ENCODE data around the gene ARHGEF39.

Gene ARHGEF39
- total RNA-seq: 1.6 to 1.9 reads per million in 2 donors

DNA sequence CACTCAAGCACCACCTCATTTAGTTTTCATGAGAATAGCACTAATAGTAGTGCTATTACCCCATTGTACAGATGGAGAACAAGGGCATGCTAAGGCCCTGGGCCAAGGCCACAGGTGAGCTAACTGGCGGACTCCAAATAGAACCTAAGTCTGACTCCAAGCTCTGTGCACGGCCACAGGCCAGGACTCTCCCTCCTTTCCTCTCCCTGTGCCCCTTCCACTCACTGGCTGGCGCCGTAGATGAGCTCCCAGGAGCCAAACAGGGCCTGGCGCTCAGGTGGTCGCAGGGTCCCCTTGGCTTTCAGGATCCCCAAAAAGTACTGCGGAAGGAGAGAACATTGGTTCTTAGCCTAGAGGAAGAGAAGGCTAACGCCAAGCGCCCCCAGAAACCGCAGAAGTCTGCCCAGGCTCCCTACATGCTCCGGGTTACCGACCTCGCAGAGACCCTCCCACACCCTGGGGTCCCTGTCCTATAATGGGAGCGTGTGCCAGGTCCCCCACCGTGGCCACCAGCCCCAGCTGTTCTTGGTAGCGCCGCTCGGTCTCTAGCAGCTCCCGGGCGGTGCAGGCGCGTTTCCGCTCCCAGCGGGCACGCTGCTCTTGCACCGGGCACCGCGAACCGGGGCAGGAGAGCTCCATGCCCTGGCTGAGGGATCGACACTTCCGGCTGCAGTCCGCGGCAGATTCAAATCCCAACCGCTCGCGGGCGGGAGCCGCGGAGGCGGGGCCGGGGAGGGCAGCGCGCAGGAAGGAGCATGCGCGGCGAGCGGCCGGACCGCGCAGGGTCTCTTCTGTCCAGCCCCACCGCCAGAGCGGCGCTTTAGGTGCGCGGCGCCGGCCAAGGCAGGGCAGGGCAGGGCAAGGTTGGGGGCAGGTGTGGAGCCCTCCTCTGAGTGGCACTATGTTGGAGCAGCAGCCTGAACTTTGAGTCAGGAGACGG lies at the start of gene ARHGEF39:
Gene ARHGEF39, minus strand, starts transcription at position 665 of the 940 bp plus-strand sequence. Its CDS starts 26 bp downstream, at position 639.
- peak; percentile 45 to 83 (median 57) for DNase-seq

DNA sequence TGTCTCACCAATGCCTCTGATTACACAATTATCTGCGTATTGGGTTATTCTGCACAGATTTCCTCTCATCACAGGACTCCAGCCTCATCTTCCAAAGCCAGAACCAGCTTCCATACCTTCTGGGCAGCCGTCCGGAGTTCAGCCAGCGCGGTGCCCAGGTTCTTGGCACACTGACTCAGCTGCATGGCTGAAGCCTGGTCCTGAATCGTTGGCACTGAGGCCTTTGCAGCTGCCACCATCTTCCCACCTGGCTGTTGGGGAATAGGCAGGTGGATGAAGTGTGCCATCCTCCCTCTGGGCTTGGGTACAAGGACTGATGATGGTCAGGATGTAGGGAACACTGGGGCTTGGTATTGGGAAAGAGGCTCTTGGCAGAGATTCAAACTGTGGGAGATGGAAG lies 49.1 kb upstream of the ARHGEF39 start:
- no peak for DNase-seq

- no peak for DNase-seq
Measured at GRCh38 chr9:35713578-35713977, 48.6 kb upstream of the ARHGEF39 start.

- no peak for DNase-seq
Measured at GRCh38 chr9:35712762-35713400, 47.9 kb upstream of the ARHGEF39 start.

GRCh38 chr9:35711501-35712428 lies 46.8 kb upstream of the ARHGEF39 start:
- no peak for DNase-seq

DNA sequence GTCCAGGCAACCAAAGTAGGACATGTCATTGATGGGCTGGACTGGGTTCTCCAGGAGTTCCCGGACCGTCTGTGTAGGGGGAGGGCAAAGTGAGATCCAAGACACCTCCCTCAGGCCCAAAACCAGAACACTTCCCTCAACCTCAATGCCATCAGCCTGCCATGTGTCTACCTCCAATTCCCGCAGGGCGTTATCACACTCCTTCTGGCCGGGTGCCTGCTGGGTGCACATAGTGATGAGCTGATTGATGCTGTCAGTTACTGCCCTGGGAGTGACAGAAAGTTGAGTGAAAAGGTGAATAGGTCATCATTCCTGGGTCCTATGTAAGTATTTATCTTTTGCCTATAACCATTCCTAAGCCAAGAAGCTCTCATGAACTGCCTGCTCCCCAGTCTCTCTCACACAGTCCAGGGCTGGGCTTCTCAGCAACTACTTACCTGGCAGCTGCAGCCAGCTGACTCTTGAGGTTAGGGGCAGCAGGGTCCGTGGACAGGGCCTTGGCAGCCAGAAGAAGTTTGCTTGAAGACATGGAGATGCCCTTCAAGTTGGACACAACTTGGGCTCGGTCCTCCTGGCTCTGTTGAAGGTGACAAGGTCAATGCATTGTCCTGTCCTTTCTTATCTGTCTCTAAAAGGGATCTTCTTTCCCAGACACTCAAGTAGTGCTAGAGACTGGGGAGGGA lies 46.0 kb upstream of the ARHGEF39 start:
- DNase-seq: no peak

- no peak for DNase-seq
Measured at GRCh38 chr9:35708146-35708545, 43.2 kb upstream of the ARHGEF39 start.

GRCh38 chr9:35706951-35707350 lies 42.0 kb upstream of the ARHGEF39 start:
- DNase-seq: no peak

- no peak for DNase-seq
Measured at GRCh38 chr9:35705836-35706430, 40.9 kb upstream of the ARHGEF39 start.

- no peak for DNase-seq
Measured at GRCh38 chr9:35705372-35705771, 40.4 kb upstream of the ARHGEF39 start.

DNA sequence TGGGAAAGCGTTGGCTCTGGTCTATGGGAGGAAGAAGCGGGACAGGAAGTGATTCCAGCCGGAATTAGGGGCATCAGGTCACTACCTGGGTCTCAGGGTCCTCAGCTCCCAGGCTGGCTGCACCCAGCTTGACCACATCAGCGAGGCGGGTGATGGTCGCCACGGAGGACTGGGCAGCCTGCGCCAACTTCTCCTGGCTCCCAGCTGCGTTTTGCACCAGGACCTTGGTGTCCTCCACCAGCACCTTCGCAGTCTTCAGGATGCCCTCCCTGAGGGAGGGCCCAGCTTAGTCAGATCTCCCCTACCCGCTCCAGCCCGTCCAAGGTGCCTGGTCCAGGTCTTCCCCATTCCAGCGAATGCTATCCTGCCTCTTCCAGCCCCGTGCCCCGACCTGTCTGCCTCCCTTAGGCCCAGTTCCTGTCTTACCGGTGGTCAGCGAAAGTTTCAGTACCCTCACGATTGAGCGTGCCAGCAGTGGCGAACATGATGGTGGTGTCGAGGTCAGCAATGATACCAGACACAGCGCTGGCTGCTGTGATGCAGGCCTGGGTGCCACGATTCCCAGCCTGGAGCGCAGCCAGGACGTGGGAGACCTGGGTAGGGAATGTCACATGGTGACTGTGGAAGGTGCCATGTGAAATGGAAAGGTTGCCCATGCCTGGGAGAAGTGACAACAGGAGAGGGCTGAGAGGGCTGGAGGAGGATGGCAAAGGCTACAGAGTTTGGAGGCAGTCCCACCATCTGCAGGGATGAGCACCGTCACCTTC lies 39.1 kb upstream of the ARHGEF39 start:
- DNase-seq: no peak

GRCh38 chr9:35702696-35703095 lies 37.7 kb upstream of the ARHGEF39 start:
- DNase-seq: no peak

GRCh38 chr9:35700942-35701341 lies 35.9 kb upstream of the ARHGEF39 start:
- no peak for DNase-seq

DNA sequence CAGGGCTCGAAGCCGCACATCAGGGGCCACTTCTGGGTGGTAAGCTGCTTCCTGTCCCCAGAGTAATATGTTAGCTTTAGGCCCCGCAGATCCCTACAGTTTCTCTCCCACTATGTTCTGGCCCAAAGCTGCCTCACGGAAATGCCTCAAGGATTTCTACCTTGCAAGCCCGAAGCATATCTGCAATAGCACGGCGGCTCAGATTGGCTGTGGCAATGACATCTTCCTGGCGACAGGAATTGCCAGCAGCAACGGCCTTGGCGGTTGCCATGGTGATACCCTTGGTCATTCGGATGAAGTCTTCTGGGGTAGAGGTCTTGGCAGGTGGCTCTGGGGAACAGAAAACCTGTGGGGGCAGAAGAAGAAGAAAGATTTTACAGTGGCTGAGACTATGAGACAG lies 35.0 kb upstream of the ARHGEF39 start:
- no peak for DNase-seq

DNA sequence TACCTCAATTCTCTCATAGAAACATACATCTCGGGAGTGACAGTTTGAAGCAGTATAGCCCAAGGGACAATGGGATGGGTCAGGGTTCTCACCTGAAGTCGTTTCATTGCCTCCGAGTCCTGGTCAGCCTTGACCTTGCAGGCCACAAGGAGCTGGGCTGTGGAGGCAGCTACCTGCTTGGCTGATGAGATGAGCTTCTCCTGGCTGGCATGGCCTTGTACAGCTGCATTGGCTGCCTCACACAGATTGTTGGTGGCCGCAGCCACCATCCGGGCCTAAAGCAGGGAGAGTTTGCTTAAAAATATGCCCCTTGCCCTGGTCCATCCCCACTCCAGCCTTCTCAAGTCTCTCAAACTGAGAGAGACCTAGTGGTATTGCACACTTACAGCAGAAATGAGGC lies 33.2 kb upstream of the ARHGEF39 start:
- DNase-seq: no peak

GRCh38 chr9:35697486-35697885 lies 32.5 kb upstream of the ARHGEF39 start:
- no peak for DNase-seq

GRCh38 chr9:35696520-35697215 lies 31.7 kb upstream of the ARHGEF39 start:
- peak in 4 of 5 experiments; percentile 30 to 47 (median 44) for DNase-seq

DNA sequence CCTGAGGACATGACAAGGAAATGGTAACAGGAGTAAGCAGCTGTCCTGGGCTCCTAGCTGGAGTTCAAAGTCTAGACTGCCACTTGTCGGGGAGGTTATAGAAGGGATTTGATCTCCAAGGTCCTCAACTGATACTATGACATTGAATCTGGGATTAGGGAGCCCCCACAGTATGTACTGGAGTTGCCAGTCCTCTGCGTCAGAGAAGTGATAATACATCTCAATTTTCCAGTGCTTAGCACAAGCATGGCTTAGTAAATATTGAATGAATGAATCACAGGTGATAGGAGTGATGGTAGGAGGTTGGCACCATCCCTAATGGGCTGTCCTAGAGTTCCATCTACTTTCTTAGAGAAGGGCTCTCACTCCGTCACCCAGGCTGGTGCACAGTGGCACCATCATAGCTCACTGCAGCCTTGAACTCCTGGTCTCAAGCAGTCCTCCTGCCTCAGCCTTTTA lies 31.0 kb upstream of the ARHGEF39 start:
- no peak for DNase-seq

DNA sequence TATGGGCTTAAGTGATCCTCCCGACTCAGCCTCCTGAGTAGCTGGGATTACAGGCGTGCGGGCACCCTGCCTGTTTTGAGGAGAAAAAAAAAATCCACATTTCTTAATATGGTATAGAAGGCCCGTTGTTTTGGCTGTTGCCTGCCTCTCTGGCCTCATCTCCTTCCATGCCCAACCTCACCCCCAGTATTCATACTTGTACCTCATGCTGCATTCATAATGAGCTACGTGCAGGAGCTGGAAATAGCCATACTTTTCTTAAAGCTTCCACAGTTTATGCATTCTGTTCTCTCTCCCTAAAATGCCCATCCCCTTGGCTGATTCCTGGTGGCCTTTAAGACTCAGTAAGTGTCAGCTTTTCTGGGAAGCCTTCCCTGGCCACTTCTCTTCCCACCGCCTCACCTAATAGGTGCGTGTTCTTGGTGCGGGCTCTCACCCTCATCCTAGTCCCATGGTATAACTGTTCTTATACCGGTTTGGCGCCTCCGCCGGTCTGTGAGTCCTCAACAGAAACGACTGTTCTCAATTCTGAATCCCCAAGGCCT lies 26.8 kb upstream of the ARHGEF39 start:
- no peak for DNase-seq

DNA sequence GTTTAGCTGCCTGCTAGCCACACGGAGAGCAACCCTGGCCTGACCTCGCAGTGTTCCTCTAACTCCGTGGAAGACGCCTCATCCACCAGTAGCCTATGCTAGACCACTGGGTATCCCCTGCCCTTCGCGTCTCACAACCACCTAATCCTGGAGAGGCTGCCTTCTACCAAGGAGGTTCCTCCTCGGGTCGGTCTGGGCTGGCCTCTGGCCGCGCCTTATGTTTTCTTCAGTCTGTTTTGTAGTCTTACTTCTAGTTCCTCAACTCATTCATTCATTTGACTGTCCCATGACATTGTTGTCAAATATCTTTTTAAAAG lies 26.3 kb upstream of the ARHGEF39 start:
- no peak for DNase-seq

Data from T-helper 2 cell (primary cell).